Upper lobe of left lung (tissue), 4 donors: ENCODE data around the gene SCARF1.

Experiments
- POLR2A ChIP-seq, 4 donors: fragments of 450-650 bp; IDR thresholded peaks; one replicate each; pipeline ENCODE4 v1.5.1; 2016 to 2017; ENCODE audit warnings: antibody characterized with exemption in 4 of 4, mild to moderate bottlenecking in 2 of 4
- POLR2AphosphoS5 ChIP-seq, 2 donors: sonication (generic); formaldehyde crosslinking; IDR thresholded peaks; one replicate each; pipeline ENCODE4 v1.5.1; 2017; ENCODE audit warnings: antibody characterized with exemption in 2 of 2
- TF ChIP-seq, protein P1 (sequence below), 6 experiments: fragments of 450-650 bp in 4 of 6; fragments of 200-600 bp in 2 of 6; sonication (generic) in 2 of 6; IDR thresholded peaks; one replicate each; pipeline ENCODE4 v1.5.1; 2016 to 2019; ENCODE audit warnings: antibody characterized with exemption in 6 of 6

- TF ChIP-seq, protein P1, sequence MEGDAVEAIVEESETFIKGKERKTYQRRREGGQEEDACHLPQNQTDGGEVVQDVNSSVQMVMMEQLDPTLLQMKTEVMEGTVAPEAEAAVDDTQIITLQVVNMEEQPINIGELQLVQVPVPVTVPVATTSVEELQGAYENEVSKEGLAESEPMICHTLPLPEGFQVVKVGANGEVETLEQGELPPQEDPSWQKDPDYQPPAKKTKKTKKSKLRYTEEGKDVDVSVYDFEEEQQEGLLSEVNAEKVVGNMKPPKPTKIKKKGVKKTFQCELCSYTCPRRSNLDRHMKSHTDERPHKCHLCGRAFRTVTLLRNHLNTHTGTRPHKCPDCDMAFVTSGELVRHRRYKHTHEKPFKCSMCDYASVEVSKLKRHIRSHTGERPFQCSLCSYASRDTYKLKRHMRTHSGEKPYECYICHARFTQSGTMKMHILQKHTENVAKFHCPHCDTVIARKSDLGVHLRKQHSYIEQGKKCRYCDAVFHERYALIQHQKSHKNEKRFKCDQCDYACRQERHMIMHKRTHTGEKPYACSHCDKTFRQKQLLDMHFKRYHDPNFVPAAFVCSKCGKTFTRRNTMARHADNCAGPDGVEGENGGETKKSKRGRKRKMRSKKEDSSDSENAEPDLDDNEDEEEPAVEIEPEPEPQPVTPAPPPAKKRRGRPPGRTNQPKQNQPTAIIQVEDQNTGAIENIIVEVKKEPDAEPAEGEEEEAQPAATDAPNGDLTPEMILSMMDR (IDR thresholded peaks at IDR 0.05), result no peak
- peak in 1 of 4 donors; percentile 18 for TF ChIP-seq POLR2A (IDR thresholded peaks at IDR 0.05)
- TF ChIP-seq POLR2AphosphoS5 (IDR thresholded peaks at IDR 0.05), result no peak
These were observed 33.8 kb downstream of the SCARF1 start for GRCh38 chr17:1611715-1612114.
